ENCODE results near the gene EFHD1.
"Not testable (repeated sequence)": the region's sequence is repeated elsewhere in the genome, so short reads cannot be mapped to it uniquely, and the experiment has no call there.

The EFHD1 gene

DNA sequence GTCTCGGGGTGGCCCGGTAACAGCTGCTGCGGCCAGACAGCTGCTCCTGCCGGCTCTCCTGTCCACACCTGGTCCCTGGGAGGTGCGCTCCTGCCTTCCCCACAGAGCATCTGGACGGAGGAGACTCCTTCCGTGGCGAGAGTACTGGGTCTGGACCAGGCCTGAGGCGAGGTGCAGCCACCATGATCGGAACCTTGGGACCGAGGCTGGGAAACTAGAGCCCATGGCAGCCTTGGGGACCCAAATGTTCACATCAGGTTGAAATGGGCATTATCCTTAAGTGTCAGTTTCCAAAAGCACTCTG is 64.4 kb downstream of the EFHD1 start:
- DNase-seq, result peak; percentile 49

GRCh38 chr2:232698556-232699091 is 65.2 kb downstream of the EFHD1 start:
- DNase-seq, result peak; percentile 38

DNA sequence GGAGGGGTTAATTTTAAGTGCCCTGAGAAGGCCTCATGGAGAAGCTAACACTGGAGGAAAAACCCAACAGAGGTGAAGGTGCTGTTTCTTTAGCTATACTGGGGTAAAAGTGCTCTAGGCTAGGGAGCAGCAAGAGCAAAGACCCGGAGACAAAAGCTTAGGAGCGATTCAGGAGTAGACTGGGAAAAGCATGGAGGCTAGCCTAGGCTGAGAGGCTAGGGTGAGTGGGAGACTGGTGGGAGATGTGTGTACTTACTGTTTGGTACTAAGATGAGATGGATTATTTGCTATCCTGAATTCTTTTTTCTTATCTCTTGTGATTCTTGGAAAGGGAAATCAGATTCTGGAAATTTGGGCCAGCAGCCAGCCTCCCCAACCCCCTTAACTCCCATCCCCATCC is 65.7 kb downstream of the EFHD1 start:
- no peak for DNase-seq

DNA sequence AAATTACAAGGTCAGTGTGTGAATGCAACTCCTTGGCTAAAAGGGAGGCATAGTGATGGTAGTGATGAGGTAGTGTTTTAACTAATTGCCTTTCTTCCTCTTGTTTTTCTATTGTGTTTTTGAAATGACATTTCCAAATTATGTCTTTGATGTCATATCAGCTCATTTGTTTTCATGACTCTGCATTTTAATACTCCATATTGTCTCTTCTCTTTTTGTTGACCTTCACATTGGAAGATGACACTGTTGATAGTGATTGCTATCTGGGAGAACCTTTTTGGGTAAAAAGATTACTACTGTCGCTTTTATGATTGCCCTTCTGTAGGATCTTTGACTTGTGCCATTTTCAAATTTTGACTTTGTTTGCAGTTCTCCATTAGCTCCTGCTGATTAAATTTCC is 66.8 kb downstream of the EFHD1 start:
- peak; percentile 21 for DNase-seq

DNA sequence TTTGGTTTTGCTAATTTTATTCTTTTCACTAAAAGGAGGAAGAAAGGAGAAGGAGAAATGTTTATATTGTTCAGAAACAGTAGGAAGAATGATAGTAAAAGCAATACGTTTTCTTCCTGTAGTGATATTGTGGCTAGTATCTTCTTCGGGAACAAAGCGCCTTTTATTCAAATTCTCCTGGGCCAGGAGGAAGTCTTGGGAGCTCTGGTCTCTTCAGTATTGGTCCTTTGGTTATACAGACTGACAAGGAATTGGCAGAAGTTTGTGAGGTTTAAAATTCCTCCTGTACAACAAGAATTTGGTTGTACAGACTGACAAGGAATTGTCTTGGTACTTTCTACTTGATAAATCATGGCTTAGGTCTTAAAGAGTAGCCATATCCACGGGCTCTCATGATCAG is 73.7 kb downstream of the EFHD1 start:
- no peak for DNase-seq

DNA sequence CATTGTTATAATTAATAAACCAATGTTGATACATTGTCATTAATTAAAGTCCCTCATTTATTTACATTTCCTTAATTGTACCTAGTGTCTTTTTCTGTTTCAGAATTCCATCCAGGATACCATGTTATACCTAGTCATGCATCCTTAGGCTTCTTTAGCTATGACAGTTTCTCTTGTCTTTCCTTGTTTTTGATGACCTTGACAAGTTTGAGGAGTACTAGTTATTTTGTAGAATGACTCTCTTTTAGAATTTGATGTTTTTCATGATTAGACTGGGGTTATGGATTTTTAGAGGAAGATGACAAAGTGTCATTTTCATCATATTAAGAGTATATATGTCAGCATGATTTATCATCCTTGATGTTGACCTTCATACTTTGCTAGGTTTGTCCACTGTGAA is 80.1 kb downstream of the EFHD1 start:
- no peak for DNase-seq

GRCh38 chr2:232714969-232715368 is 81.6 kb downstream of the EFHD1 start:
- no peak for DNase-seq

DNA sequence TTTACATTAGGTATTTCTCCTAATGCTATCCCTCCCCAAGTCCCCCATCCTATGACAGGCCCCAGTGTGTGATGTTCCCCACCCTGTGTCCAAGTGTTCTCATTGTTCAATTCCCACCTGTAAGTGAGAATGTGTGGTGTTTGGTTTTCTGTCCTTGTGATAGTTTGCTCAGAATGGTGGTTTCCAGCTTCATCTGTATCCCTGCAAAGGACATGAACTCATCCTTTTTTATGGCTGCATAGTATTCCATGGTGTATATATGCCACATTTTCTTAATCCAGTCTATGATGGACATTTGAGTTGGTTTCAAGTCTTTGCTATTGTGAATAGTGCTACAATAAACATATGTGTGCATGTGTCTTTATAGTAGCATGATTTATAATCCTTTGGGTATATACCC is 86.7 kb downstream of the EFHD1 start:
- DNase-seq, result not testable (repeated sequence)

- DNase-seq, result no peak
Measured at GRCh38 chr2:232721261-232721660, 87.9 kb downstream of the EFHD1 start.

- no peak for DNase-seq
Measured at GRCh38 chr2:232721882-232722281, 88.5 kb downstream of the EFHD1 start.

- no peak for DNase-seq
Measured at GRCh38 chr2:232723027-232723426, 89.6 kb downstream of the EFHD1 start.

DNA sequence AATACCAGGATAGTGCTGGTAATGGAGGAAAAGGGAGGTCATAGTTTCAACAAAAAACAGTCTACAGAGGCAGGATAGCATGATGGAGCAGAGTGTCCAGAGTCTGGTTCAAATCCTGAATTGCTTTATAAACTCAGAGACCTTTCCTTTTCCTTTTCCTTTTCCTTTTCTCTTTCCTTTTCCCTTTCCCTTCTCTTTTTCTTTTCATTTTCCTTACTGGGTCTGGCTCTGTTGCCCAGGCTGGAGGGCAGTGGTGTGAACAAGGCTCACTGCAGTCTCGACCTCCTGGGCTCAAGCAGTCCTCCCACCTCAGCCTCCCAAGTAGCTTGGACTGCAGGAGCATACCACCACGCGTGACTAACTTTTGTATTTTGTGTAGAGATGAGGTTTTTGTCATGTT is 95.4 kb downstream of the EFHD1 start:
- no peak for DNase-seq

DNA sequence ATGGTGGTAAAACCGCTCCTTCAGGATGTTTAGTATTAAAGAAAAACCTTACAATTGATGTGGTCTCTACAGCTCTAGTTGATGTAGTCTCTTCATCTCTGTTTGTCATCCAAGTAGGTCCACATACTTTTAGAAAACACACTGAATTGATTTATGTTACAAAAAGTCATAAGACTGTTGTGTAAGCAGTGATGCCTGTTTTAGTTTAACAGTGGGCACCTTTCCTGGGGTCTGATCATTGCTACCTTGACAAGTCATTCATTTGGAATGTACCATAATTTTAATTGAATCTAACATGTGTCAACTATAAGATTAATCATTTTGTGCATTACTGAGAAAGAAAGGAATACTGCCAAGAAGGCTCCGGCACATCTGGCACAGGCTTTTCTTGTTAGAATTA is 98.1 kb downstream of the EFHD1 start:
- no peak for DNase-seq
